ENCODE data around the gene PLXDC2. TPM values are rescaled to one million over a fixed set of nuclear protein-coding genes. Genes with fewer than 3 reads are reported as not detected.
A peak's percentile ranks its signal among the peaks of the same experiment; 100 is the strongest.

Gene PLXDC2
- total RNA-seq, 1 experiment from 2014 or later = 0.76 TPM

DNA sequence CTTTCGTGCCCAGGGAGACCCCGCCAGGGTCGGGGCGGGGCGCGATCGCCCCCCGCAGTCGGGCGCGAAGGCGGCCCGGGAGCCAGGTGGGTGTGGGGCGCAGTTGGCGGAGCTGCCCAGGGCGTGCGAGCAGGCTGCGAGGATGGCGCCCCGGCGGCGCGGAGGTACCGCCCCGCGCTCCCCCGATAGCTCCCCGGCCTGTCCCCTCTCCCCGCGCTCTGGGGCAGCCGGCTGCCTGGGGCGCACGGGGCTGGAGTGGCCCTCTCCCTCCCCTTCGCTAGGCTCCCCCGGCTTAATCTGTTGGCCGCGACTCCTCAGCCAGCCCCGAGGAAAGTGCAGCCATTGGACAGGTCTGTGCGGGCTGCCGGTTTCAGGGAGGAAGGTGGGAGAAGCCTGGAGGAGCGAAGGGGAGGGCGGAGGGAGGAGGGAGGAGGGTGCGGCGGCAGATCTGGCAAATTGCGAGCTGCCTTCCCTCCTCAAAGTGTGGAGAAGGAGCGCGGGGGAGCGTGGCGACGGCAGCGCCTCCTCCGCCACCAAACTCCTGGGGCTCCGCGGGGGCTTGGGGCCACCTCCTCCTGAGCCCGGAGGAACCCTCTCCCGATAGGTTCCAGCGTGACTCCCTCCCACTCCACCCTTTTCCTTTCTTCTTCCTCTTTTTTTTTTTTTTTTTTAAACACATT, 361 bp upstream of the PLXDC2 start:
- no peak for DNase-seq (ENCODE audit: low spot score)

DNA sequence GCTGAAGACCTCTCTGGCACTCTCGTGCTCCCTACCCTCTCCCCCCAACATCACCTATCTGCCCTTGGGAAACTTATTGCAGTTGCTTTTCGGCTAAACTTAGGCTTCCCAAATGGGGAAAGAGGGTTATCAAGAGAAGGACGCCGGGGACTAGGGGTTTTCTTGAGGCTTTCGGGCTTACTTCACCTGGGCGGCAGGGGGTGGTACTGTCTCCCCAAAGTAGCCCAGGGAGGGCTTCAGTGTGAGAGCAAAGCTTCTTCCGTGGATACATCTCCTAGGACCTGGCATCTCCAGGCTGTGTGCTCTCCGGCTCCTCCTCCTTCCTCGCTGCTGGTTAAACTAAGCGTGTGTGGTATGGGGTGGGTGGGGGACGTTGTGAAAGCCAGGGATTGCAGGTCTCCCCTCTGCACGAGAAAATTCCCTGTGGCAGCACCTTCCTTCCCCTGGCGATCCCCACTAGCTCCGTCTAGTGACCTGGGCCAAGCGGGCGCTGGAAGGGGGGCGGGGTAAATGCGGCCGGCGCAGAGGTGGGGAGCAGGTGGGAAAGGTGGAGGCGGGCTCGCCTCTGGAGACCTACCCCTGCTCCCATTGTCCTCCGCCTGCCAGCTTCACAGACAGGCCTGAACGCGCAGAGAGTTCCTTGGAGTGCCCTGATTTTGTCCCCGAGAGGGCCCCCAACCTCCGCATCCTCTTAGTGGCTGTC, 1.1 kb downstream of the PLXDC2 start:
- peak; percentile 9 for DNase-seq (ENCODE audit: low spot score)

DNA sequence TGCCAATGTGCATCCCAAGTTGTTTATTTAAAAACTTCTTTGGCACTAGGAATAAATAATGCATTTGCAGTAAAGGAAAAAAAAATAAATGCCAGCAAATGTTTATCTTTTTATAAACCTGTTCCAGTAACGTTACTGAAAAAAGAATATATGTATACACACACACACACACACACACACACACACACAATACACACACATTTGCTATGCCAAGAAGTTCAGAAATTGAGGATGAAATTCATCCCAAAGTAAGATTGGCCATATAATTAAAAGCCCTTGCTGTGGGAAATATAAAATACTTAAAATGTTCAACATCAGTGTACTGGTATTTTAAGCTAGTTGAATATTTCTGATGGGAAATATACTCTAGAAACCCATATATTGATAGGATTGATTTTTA, 2.6 kb downstream of the PLXDC2 start:
- DNase-seq (ENCODE audit: low spot score) = no peak

DNA sequence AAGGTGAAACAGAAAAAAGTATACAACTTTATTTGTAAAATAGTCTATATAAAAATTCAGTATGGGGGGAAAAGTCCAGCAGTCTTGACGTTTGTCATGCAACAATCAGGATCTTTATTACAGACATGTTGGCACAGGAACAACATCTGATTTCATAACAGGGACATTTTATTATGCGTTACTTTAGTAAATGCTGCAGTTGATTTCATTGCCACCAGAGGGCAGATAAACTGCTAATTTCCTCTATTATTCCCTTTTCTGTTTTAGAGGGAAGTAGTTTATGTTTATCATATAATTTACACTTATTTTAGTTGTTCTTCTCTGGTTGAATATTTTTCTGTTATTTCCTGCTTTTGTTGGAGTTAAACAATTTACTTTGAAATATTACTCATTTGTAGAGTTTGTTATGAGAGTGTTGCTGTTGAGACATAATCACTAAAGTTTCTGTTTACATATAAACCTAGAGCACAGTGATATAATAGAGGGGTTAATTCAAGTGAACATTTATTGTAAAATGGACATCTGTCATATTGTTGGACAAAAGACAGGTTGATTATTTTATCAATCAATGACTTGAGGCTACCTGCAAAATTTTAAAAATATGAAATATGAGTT, 3.3 kb downstream of the PLXDC2 start:
- peak; percentile 84 for DNase-seq (ENCODE audit: low spot score)

DNA sequence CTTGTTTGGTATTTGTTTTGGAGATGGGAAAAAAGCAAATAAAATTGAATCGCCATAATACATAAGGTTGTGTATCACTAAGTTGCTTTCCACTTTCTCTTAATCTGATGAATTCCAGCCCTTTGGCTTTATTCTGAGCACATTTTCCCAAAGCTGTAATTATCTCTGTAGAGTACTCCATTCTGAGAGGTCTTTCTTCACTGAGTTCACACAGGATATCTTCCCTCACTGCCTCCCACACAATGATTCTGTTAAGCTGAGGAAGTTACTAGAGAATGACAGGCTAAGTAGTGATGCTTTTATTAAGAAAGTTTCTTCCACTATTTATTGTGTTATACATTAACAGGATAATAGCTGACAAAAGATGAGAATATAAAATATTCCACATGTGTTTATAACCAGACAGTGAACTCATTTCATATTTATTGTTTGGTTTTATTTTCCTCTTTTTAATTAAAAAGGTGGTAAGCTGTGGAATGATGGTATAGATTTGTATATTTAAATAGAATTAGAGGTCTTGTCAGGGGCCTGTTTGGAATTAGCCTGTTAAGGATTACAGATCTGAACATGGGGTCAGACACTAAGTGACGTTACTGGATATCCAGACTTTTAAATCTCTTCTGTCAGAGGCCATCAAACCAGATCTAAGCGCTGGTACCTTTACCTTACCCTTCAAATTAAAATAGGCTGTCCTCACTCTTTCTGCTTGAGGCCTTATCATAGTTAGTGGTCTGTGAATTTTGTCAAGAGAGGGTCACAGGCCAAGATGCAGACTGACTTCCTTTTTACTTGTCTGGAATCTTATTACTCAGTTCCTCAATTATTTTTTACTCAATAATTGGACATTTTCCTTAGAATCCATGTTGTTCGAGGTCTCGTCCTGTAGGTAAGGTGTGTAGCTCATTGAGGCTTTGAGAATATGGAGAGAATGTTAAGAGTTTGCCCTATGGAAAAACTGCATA, 8.4 kb downstream of the PLXDC2 start:
- no peak for DNase-seq (ENCODE audit: low spot score)

DNA sequence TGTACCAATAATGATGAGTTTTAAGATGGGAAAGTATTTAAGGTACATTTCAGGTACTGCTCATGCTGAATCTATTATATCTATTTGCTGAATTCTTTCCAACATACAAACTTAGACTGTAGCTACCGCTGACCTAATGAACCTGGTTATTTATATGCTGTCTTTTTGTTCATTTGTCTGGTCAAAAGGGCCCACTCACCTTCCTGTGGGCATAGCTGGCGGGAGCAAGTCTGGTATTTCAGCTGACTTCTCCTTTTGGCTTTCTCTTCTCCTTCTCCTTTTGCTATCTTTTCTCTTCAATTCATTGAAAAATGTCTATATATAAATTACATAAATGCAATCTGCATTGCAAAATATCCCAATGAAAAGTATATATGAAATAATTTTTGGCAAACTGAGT, 9.5 kb downstream of the PLXDC2 start:
- DNase-seq (ENCODE audit: low spot score) = no peak

DNA sequence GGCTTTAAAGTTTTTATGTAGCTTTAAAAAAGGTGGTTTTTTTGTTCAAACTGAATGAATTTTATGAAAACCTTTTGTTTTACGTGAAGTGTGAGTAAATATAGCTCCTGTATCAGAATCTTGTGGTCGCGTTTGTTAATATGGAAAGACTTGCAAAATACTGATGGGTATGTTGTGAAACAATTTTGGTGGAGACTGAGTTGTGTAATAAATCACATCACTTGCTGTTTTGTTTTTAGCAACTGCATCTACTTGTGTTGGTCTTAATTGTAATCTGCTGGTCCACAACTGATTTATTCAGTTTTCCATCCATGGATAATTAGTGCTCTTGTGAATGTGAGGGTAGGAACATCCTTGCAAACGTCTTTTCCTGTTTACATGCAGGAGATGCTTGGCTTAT, 10.5 kb downstream of the PLXDC2 start:
- no peak for DNase-seq (ENCODE audit: low spot score)

DNA sequence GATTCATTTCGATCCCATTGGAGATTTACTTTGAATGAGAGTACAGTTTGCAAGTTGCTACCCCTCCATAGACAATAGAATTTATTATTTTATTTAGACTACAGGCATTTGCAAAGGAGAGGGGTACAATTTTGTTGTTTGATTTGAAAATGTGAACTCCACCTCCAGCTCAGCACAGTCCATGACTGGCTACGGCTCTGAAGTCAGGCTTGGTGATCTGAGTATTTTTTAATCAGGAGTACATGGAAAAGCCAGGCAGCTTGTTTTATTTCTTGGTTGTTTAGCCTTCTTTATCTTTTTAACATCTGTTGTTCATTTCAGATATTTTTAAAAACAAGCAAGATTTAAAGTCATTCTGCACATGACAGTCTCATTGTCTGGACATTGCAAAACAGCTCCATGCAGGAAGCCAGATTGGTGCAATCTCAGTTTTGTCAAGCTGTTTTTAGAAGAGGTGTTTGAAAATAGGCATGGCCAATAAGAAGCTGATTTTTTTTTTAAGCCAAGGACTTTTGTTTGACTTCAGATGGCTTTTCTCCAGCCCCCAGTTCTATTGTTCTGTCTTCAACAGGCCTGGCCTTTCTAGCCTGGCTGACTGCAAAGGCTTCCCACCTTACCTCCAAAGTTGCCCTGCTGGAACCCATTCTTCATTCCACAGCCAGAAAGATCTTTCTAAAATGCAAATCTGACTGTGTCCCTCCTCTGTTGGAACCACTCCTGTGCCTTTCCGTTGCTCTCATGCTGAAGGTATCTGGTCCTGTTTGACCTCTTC, 12.2 kb downstream of the PLXDC2 start:
- no peak for DNase-seq (ENCODE audit: low spot score)

DNA sequence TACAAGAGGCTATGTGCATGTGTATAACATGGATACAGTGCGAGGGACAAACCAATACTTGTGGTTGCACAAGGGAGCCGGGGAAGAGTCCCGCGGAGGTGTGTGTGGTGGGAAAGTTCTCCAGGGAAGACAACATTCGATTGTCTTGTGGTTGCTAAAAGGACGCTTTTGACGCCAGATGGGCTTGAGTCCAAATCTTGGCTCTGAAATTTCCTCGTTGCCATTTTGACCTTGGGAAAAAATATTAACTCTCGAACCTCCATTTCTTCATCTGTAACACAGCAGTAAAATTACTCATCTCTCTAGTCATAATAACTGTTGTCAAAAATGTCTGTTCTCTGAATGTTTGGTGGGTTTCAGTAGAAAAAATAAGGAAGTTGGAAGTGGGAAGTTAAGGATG, 16.5 kb downstream of the PLXDC2 start:
- no peak for DNase-seq (ENCODE audit: low spot score)

DNA sequence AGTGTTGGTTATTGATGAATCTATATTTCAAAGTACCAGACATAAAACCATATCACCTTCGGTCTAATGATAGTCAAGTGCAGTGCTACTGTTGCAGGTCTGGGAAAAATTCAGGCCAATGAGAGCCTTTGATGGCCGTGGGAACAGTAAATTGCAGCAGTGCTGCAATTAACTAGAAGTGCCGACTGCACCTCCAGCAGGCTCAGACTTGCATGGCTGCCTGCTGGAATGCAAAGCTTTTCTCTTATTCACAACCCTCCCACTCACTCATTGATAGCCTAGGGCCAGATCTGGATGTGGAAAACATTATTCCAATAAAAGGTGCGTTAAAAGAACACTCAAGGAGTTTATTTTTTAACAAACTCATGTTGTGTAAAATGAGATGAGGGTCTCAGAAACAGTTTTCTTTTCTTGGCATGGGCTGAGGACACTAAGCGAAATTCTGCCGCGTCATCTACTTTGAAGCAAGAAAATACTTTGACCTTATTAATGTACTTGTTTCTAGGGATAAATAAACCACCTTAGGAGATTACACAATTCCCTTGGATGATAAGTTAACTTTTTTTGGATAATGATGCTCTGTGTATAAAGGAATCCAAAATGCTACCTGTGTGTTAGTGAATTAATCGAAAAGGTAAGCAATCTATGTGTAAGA, 17.1 kb downstream of the PLXDC2 start:
- no peak for DNase-seq (ENCODE audit: low spot score)

DNA sequence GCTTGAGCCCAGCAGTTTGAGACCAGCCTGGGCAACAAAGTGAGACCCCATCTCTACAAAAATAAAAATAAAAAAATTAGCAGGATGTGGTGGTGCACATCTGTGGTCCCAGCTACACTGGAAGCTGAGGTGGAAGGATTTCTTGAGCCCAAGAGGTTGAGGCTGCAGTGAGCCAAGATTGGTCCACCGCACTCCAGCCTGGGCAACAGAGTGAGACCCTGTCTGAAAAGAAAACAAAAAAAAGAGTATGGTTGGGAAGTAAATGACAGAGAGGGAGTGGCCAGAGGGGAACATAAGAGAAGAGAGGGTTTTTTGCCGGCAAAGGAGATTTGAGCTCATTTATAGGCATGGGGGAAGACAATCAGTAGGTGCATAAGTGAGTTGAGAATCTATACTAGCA, 19.7 kb downstream of the PLXDC2 start:
- no peak for DNase-seq (ENCODE audit: low spot score)

DNA sequence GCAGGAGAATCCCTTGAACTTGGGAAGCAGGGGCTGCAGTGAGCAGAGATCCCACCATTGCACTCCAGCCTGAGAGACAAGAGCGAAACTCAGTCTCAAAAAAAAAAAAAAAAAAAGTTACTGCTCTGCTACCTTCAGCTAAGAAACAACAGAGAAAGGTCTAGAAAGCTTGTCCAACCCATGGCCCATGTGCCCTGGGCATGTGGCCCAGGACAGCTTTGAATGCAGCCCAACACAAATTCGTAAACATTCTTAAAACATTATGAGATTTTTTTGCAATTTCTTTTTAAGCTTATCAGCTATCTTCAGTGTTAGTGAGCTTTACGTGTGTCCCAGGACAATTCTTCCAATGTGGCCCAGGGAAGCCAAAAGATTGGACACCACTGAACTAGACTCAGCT, 22.9 kb downstream of the PLXDC2 start:
- DNase-seq (ENCODE audit: low spot score) = no peak

DNA sequence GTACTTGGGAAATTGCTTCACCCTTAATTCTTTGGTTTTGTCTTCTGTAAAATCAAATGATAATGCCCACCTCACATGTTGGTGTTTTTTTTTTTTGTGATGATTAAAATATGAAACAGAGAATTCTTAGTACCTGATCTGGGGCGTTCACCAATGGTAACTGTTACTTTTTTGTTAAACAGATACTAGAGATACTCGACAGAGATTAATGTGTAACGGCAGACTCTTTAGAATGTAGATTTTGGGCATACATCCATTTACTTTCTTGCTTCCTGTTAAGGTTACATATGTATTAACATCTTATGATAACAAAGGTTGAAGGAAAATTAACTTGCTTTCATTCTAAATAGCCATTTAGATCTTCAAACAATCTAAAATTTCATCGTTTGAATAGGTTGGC, 23.3 kb downstream of the PLXDC2 start:
- DNase-seq (ENCODE audit: low spot score) = no peak

DNA sequence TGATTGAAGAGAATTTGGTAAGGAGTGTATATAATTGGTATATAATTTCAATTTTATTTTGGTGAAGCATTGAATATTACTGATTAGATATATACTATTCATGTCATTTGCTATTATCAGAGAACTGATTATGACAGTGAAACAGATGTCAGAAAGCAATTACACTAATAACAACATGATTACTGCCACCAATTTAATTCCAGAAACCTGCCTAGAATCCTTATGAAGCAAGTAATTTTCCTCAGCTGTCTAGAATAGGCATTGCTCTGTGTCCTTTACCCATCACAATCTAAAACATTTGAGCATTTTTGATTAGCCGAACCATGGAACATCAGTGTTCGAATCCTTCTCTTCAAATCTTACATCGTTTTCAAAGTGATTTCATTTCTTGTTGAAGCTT, 24.5 kb downstream of the PLXDC2 start:
- no peak for DNase-seq (ENCODE audit: low spot score)

DNA sequence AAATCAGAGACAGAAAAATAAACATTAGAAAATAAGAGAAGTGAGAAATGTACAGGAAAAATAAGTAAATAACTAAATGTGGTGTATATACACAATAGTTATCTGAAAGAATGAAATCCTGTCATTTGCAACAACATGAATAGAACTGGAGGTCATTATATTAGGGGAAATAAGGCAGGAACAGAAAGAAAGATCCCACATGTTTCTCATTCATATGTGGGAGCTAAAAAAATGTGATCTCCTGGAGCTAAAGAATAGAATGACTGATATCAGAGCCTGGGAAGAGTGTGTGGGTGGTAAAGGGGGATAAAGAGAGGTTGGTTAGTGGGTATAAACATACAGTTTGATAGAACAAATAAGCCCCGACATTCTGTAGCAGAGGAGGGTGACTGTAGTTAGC, 27.3 kb downstream of the PLXDC2 start:
- no peak for DNase-seq (ENCODE audit: low spot score)

DNA sequence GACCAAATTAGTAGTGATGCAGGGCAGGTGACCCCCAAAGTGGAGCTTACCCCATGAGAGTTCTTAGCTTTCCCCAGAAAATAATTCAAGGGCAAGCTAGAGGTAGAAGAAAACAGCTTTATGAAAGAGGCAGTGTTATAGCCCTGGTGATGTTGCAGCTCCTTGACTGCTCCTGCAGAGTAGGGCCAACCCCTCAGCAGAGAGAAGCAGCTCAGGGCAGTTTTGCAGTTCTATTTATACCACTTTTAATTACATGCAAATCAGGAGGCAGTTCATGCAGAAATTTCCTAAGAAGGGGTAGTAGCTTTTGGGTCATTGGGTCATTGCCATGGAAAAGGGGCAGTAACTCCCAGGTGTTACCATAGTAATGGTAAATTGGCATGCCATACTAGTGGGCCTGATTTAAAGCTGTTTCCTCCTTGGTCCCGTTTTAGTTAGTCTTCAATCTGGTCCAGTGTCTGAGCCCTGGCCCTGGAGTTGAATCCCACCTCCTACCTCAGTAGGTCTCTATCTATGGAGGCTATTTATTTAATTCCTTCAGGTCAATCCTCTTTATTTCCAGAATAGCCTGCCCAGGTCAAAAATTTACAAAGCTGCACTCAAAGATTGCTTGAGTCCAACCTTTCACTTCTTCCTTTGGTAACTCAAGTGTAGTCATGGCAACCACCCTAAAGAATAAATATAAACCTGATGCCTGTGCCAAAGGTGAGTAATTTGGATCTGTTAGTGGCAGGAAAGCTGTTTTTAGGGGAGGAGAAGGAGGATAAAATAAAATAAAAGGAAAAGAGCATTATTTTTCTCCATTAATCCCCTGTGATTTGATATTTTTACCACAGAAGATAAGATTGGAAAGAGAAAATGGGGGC, 29.5 kb downstream of the PLXDC2 start:
- peak; percentile 56 for DNase-seq (ENCODE audit: low spot score)

DNA sequence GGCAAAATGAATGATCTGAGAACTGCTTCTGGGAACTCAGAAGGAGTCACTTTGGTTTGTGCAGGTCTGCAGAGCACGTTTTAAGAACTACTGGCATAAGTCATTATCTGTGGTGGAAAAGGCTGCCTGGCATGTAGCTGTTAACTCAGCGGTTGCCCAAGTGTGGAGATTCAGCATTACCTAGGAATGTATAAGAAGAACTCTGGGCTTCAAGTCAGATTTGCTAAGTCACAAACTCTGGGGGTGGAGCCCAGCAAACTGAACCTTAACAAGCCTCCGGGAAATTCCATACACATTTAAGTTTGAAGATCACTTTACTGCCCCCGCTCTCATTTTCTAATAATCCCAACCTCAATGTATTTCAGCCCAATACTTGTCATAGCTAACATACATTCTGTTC, 31.1 kb downstream of the PLXDC2 start:
- no peak for DNase-seq (ENCODE audit: low spot score)

DNA sequence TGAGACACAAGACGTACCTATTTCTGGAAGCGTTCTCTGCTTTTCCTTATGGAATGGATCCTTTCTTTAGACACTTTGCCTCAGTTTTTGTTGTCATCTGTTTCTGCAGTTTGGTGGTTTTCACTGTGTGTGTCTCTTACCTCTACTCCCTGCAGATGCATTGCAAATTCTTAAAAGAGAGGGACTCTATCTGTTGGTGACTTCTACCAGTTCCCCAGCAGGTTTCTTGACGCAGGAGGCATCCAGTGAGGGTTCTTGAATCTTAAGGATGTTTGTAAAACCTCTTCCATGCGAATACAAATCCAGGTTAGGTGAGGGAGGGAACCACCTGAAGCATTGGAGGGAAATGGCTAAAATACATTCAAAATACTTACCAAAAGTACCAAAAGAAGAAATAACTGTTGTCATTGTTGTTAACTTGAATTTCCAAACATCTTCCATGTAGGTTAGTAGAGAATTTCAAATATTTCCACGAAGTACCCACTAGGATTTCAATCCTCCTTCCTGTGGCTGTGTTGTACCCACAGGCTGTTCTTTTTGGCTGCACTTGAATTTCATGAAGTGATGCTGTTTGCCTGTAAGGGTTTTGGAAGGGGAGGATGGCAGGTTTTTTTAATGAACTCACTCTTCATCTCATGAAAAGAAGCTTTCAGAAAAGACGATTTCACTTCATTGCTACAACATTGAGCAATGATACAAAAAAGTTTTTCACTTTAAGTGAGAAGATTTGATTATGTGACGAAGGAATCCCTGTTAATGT, 32.2 kb downstream of the PLXDC2 start:
- DNase-seq (ENCODE audit: low spot score) = no peak

DNA sequence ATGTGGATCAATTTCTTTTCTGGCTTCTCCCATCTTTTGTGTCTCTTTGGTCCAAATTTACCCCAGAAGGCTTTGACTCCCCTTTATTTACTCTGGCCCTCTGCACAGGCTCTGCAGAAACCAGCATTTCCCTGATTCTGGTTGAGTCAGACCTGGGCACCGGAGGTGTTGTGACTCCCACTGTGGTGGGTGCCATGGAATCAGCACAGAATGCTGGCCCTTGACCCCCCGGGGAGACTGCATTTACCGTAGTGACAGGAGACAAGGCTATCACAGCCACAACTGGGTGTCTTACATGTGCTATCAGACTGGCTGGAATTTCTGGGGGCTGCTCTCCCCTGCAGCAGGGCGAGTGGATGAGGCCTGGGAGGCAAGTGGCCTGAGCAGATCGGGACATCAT, 37.6 kb downstream of the PLXDC2 start:
- DNase-seq (ENCODE audit: low spot score) = no peak
